K562 (cell line): ENCODE measurements around the gene DAPK3. TPM values are rescaled to one million over a fixed set of nuclear protein-coding genes. Genes with fewer than 3 reads are reported as not detected.

Source experiments
- FOXJ3 ChIP-seq: sonication (generic); formaldehyde crosslinking; IDR thresholded peaks from 2 replicates; pipeline ENCODE4 v1.4.0; 2020; ENCODE audit warnings: mild to moderate bottlenecking, missing genetic modification reagents
- FOXP4 ChIP-seq: sonication (generic); formaldehyde crosslinking; IDR thresholded peaks from 2 replicates; pipeline ENCODE4 v1.8.0; 2022; ENCODE audit warnings: mild to moderate bottlenecking, missing genetic modification reagents, borderline replicate concordance
- HMG20A ChIP-seq: fragments of 450-650 bp; formaldehyde crosslinking; conservative IDR thresholded peaks from 2 replicates; pipeline ENCODE4 v1.4.0; 2020; ENCODE audit warnings: mild to moderate bottlenecking, mixed read lengths
- IFI16 ChIP-seq: fragments of 250-450 bp; sonication (Bioruptor Pico); IDR thresholded peaks from 2 replicates; pipeline ENCODE4 v2.1.2; 2022; ENCODE audit warnings: mild to moderate bottlenecking, inconsistent platforms
- RBM25 ChIP-seq: fragments of 200-400 bp; formaldehyde crosslinking; IDR thresholded peaks from 2 replicates; pipeline ENCODE4 v1.6.1; 2018; ENCODE audit warnings: low read length, low read depth, moderate library complexity; ENCODE audit not compliant: severe bottlenecking
- TRIM24 ChIP-seq, 2 experiments: fragments of 450-650 bp; IDR thresholded peaks; 2 replicates each; pipeline ENCODE4 v1.6.1; 2016
- VEZF1 ChIP-seq: fragments of 200-800 bp; sonication (Bioruptor generic); IDR thresholded peaks from 2 replicates; pipeline ENCODE4 v1.6.1; 2017; ENCODE audit warnings: missing genetic modification characterization, missing compliant biosample characterization
- ZNF277 ChIP-seq: fragments of 250-450 bp; sonication (Bioruptor Pico); IDR thresholded peaks from 2 replicates; pipeline ENCODE4 v1.8.0; 2022; ENCODE audit warnings: inconsistent platforms, mild to moderate bottlenecking, moderate library complexity, borderline replicate concordance
- ZSCAN29 ChIP-seq: fragments of 450-650 bp; IDR thresholded peaks from 2 replicates; pipeline ENCODE4 v1.6.1; 2017
- polyA plus RNA-seq, 8 experiments: library from polyadenylated mRNA; depleted of rRNA in 4 of 8; stranded (reverse) in 5 of 8; unstranded in 3 of 8; fragments of >200 nt; fragmentation: Nextera tagmentation in 2 of 8; fragmentation: Illumina TruSeq in 1 of 8; extraction: Ambion mirVana in 2 of 8; extraction: Trizol in 1 of 8; gene quantifications; 2 replicates each; pipeline versions ENCODE4 v1.2.1 to v1.2.3, GENCODE V29; 2011 to 2014; ENCODE audit warnings: inconsistent platforms in 1 of 8, missing spikeins in 1 of 8
- total RNA-seq, 7 experiments: library from RNA; depleted of rRNA in 6 of 7; stranded (reverse); fragments of >200 nt in 6 of 7; fragmentation: Illumina TruSeq in 2 of 7; extraction: Trizol in 2 of 7; gene quantifications; 2 replicates each; pipeline versions ENCODE4 v1.2.1 to v1.2.3, GENCODE V29; 2011 to 2021; ENCODE audit warnings: low replicate concordance in 1 of 7

The DAPK3 gene
- total and polyA plus RNA-seq, 9 of the 15 experiments (the other 6 are each of a cell fraction or from before 2014, with no cell fraction given): 0.14 to 63.4 (median 25.0) TPM

- TF ChIP-seq VEZF1 (CRISPR knock-in tag) (0 out of 2 replicates have a peak, but pooled peaks have one; percentile 10), IFI16 (CRISPR knock-in tag) (no peak), ZSCAN29 (no peak), TRIM24 (IDR thresholded peaks at IDR 0.05) (no peak), FOXJ3 (CRISPR knock-in tag) (no peak), HMG20A (CRISPR knock-in tag) (no peak), FOXP4 (no peak), ZNF277 (CRISPR knock-in tag) (no peak), RBM25 (peak; percentile 46)
These were observed 37.7 kb downstream of the DAPK3 start, which contains the start of gene NMRK2 (continued) for GRCh38 chr19:3932931-3933810.
